ENCODE measurements around the gene UNK. TPM values are rescaled to one million over a fixed set of nuclear protein-coding genes. Genes with fewer than 3 reads are reported as not detected.

Gene UNK
- total and polyA plus RNA-seq, 2 of the 13 experiments (the other 11 are each of a cell fraction or from before 2014, with no cell fraction given) = 31.6 to 33.0 TPM

GRCh38 chr17:75872434-75873351 is 88.1 kb downstream of the UNK start (continued):
- TF ChIP-seq GMEB2 (CRISPR knock-in tag; IDR thresholded peaks at IDR 0.05; ENCODE audit: low read depth) (no peak), MTA1 (CRISPR knock-in tag; IDR thresholded peaks at IDR 0.05; ENCODE audit: borderline replicate concordance) (peak; percentile 99), SNRNP70 (IDR thresholded peaks at IDR 0.05; ENCODE audit: low read depth, low read length) (no peak), CBX5 (CRISPR knock-in tag; IDR thresholded peaks at IDR 0.05; ENCODE audit: borderline replicate concordance) (peak; percentile 89; the same call in 1 of the 2 replicates), ZFP41 (CRISPR knock-in tag; IDR thresholded peaks at IDR 0.05; ENCODE audit: borderline replicate concordance) (peak; percentile 73; the same call in 1 of the 2 replicates), RORA (CRISPR knock-in tag; IDR thresholded peaks at IDR 0.05) (no peak), ZSCAN29 (CRISPR knock-in tag; conservative IDR thresholded peaks at IDR 0.05) (peak; percentile 94; the same call in 1 of the 2 replicates), ZNF768 (CRISPR knock-in tag; IDR thresholded peaks at IDR 0.05) (peak; percentile 84; the same call in 1 of the 2 replicates), TRAFD1 (CRISPR knock-in tag; IDR thresholded peaks at IDR 0.05; ENCODE audit: borderline replicate concordance) (0 out of 2 replicates have a peak, but pooled peaks have one; percentile 84), FIP1L1 (IDR thresholded peaks at IDR 0.05; ENCODE audit: borderline replicate concordance, insufficient read depth, low read depth, low read length) (no peak), SMYD3 (CRISPR knock-in tag; IDR thresholded peaks at IDR 0.05) (no peak; the same call in 1 of the 2 replicates), MXD3 (CRISPR knock-in tag; IDR thresholded peaks at IDR 0.05) (peak; percentile 48; the same call in 1 of the 2 replicates), ZFYVE20 (CRISPR knock-in tag; IDR thresholded peaks at IDR 0.05; ENCODE audit: borderline replicate concordance, low read depth) (no peak)
- TF ChIP-seq, protein P1, sequence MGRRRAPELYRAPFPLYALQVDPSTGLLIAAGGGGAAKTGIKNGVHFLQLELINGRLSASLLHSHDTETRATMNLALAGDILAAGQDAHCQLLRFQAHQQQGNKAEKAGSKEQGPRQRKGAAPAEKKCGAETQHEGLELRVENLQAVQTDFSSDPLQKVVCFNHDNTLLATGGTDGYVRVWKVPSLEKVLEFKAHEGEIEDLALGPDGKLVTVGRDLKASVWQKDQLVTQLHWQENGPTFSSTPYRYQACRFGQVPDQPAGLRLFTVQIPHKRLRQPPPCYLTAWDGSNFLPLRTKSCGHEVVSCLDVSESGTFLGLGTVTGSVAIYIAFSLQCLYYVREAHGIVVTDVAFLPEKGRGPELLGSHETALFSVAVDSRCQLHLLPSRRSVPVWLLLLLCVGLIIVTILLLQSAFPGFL (CRISPR knock-in tag; IDR thresholded peaks at IDR 0.05) = peak; percentile 60; the same call in 1 of the 2 replicates
- TF ChIP-seq, protein P2, sequence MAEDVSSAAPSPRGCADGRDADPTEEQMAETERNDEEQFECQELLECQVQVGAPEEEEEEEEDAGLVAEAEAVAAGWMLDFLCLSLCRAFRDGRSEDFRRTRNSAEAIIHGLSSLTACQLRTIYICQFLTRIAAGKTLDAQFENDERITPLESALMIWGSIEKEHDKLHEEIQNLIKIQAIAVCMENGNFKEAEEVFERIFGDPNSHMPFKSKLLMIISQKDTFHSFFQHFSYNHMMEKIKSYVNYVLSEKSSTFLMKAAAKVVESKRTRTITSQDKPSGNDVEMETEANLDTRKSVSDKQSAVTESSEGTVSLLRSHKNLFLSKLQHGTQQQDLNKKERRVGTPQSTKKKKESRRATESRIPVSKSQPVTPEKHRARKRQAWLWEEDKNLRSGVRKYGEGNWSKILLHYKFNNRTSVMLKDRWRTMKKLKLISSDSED (CRISPR knock-in tag; IDR thresholded peaks at IDR 0.05) = no peak

All from HepG2 (cell line).